Mesenchymal stem cell (in vitro differentiated cells and primary cell): ENCODE measurements around the gene TRAF3IP1. TPM values are rescaled to one million over a fixed set of nuclear protein-coding genes. Genes with fewer than 3 reads are reported as not detected.
A peak's percentile ranks its signal among the peaks of the same experiment; 100 is the strongest.
"Not testable (repeated sequence)": the region's sequence is repeated elsewhere in the genome, so short reads cannot be mapped to it uniquely, and the experiment has no call there.

ENCODE experiments used
- DNase-seq: peaks from one replicate; pipeline ENCODE4 v3.0.0-alpha.2; 2013
- H2AFZ ChIP-seq: one replicate; pipeline ENCODE4 v1.6.1; 2013; ENCODE audit warnings: low read depth, mild to moderate bottlenecking, control low read depth, inconsistent platforms, low read length, moderate library complexity
- H2AK5ac ChIP-seq: 2 replicates; pipeline ENCODE4 v1.6.1; 2013; ENCODE audit warnings: low read length, moderate library complexity, mild to moderate bottlenecking, inconsistent platforms; ENCODE audit not compliant: severe bottlenecking
- H2BK120ac ChIP-seq: one replicate; pipeline ENCODE4 v1.6.1; 2013; ENCODE audit warnings: low read depth, mild to moderate bottlenecking, inconsistent platforms, low read length, moderate library complexity
- H2BK12ac ChIP-seq, 2 experiments: one replicate each; pipeline ENCODE4 v1.6.1; 2013; ENCODE audit warnings: inconsistent platforms in 2 of 2, low read length in 2 of 2, mild to moderate bottlenecking in 2 of 2, moderate library complexity in 2 of 2, control low read depth in 1 of 2
- H2BK15ac ChIP-seq: one replicate; pipeline ENCODE4 v1.6.1; 2013; ENCODE audit warnings: mild to moderate bottlenecking, low read depth, inconsistent platforms; ENCODE audit not compliant: poor library complexity, severe bottlenecking
- H2BK5ac ChIP-seq: 2 replicates; pipeline ENCODE4 v1.6.1; 2013; ENCODE audit warnings: low read depth, mild to moderate bottlenecking, low read length, control low read depth, inconsistent platforms; ENCODE audit not compliant: poor library complexity, severe bottlenecking
- H3K14ac ChIP-seq, 2 experiments: one replicate each; pipeline ENCODE4 v1.6.1; 2013; ENCODE audit warnings: inconsistent platforms in 2 of 2, low read length in 2 of 2, control low read depth in 1 of 2, mild to moderate bottlenecking in 1 of 2, moderate library complexity in 1 of 2
- H3K18ac ChIP-seq, 2 experiments: one replicate each; pipeline ENCODE4 v1.6.1; 2013; ENCODE audit warnings: inconsistent platforms in 2 of 2, low read length in 2 of 2, control low read depth in 1 of 2, low read depth in 1 of 2, mild to moderate bottlenecking in 1 of 2
- H3K23ac ChIP-seq, 2 experiments: one replicate each; pipeline ENCODE4 v1.6.1; 2013; ENCODE audit warnings: inconsistent platforms in 2 of 2, low read length in 2 of 2, mild to moderate bottlenecking in 2 of 2, moderate library complexity in 2 of 2, control low read depth in 1 of 2
- H3K27ac ChIP-seq: 2 replicates; pipeline ENCODE4 v1.5.1; 2013; ENCODE audit warnings: mild to moderate bottlenecking, moderate library complexity, low read length, control low read depth, inconsistent platforms; ENCODE audit not compliant: poor library complexity, severe bottlenecking
- H3K27me3 ChIP-seq, 2 experiments: 2 replicates each; pipeline versions ENCODE4 v1.6.1 to v1.7.0; 2013; ENCODE audit warnings: low read length in 2 of 2, mild to moderate bottlenecking in 2 of 2, moderate library complexity in 2 of 2, control low read depth in 1 of 2, inconsistent platforms in 1 of 2; ENCODE audit not compliant: control insufficient read depth in 1 of 2, insufficient read depth in 1 of 2
- H3K36me3 ChIP-seq, 2 experiments: 2 replicates each; pipeline versions ENCODE4 v1.6.1 to v1.7.0; 2013; ENCODE audit warnings: low read length in 2 of 2, control low read depth in 1 of 2, inconsistent platforms in 1 of 2, low read depth in 1 of 2, mild to moderate bottlenecking in 1 of 2; ENCODE audit not compliant: insufficient read depth in 2 of 2, control insufficient read depth in 1 of 2
- H3K4ac ChIP-seq, 2 experiments: one replicate each; pipeline ENCODE4 v1.6.1; 2013; ENCODE audit warnings: inconsistent platforms in 2 of 2, low read length in 2 of 2, mild to moderate bottlenecking in 2 of 2, moderate library complexity in 2 of 2, control low read depth in 1 of 2, low read depth in 1 of 2
- H3K4me1 ChIP-seq: 2 replicates; pipeline ENCODE4 v1.6.1; 2013; ENCODE audit warnings: low read depth, low read length, control low read depth; ENCODE audit not compliant: control insufficient read depth, insufficient read depth
- H3K4me2 ChIP-seq: 2 replicates; pipeline ENCODE4 v1.6.1; 2013; ENCODE audit warnings: low read length, mild to moderate bottlenecking, inconsistent platforms; ENCODE audit not compliant: poor library complexity, severe bottlenecking
- H3K4me3 ChIP-seq, 2 experiments: 2 replicates each; pipeline versions ENCODE4 v1.5.1 to v1.7.0; 2013; ENCODE audit warnings: low read length in 2 of 2, mild to moderate bottlenecking in 2 of 2, control low read depth in 1 of 2, low read depth in 1 of 2; ENCODE audit not compliant: insufficient read depth in 1 of 2
- H3K79me1 ChIP-seq: replicated peaks from 2 replicates; pipeline ENCODE4 v1.6.1; 2013; ENCODE audit warnings: mild to moderate bottlenecking, control low read depth, low read length, inconsistent platforms; ENCODE audit not compliant: poor library complexity, severe bottlenecking
- H3K9ac ChIP-seq: 2 replicates; pipeline ENCODE4 v1.7.0; 2013; ENCODE audit warnings: mild to moderate bottlenecking, low read length, moderate library complexity
- H3K9me3 ChIP-seq: 2 replicates; pipeline ENCODE4 v1.7.0; 2013; ENCODE audit warnings: mild to moderate bottlenecking, low read length; ENCODE audit not compliant: control insufficient read depth
- H4K8ac ChIP-seq: one replicate; pipeline ENCODE4 v1.6.1; 2013; ENCODE audit warnings: inconsistent platforms, mild to moderate bottlenecking, low read length, moderate library complexity
- H4K91ac ChIP-seq: one replicate; pipeline ENCODE4 v1.6.1; 2013; ENCODE audit warnings: mild to moderate bottlenecking, low read length, inconsistent platforms
- WGBS: methylation state at CpG from one replicate; pipeline ENCODE4 v1.1.7; 2013; ENCODE audit warnings: mixed read lengths; 5-methylcytosine and 5-hydroxymethylcytosine counted together
- polyA plus RNA-seq, 2 experiments: library from polyadenylated mRNA; stranded (reverse); fragments of 200-250 nt; gene quantifications; one replicate each; pipeline ENCODE4 v1.2.3, GENCODE V29; 2013

Gene TRAF3IP1, protein sequence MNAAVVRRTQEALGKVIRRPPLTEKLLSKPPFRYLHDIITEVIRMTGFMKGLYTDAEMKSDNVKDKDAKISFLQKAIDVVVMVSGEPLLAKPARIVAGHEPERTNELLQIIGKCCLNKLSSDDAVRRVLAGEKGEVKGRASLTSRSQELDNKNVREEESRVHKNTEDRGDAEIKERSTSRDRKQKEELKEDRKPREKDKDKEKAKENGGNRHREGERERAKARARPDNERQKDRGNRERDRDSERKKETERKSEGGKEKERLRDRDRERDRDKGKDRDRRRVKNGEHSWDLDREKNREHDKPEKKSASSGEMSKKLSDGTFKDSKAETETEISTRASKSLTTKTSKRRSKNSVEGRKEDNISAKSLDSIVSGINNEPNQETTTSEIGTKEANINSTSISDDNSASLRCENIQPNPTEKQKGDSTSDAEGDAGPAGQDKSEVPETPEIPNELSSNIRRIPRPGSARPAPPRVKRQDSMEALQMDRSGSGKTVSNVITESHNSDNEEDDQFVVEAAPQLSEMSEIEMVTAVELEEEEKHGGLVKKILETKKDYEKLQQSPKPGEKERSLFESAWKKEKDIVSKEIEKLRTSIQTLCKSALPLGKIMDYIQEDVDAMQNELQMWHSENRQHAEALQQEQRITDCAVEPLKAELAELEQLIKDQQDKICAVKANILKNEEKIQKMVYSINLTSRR
- polyA plus RNA-seq (2013, experiment 1 of 2): 15.5 TPM
- polyA plus RNA-seq (2013, experiment 2 of 2): 15.2 TPM

- Histone ChIP-seq H3K4me3 (peak within 1 kb of the TSS; percentile 83 to 88), H4K91ac (no peak within 1 kb of the TSS), H2BK15ac (peak within 1 kb of the TSS; percentile 12), H2BK5ac (no peak within 1 kb of the TSS), H4K8ac (no peak within 1 kb of the TSS), H3K9ac (peak within 1 kb of the TSS; percentile 82), H2AK5ac (no peak within 1 kb of the TSS), H2AFZ (peak within 1 kb of the TSS; percentile 86), H3K23ac (peak within 1 kb of the TSS in 1 of 2 experiments; percentile 96), H3K4me1 (peaks cover 14% of the 10 kb centered on the region), H3K14ac (peak within 1 kb of the TSS; percentile 61 to 62), H2BK12ac (no peak within 1 kb of the TSS), H2BK120ac (no peak within 1 kb of the TSS), H3K27ac (no peak within 1 kb of the TSS), H3K27me3 (peaks cover 3 to 10% of the 10 kb centered on the region in 2 experiments), H3K36me3 (peaks cover 3 to 11% of the 10 kb centered on the region in 2 experiments), H3K4ac (peak within 1 kb of the TSS; percentile 42 to 58), H3K9me3 (no peaks in the 10 kb centered on the region), H3K18ac (peak within 1 kb of the TSS; percentile 71 to 81), H3K79me1 (peaks cover 26% of the 10 kb centered on the region), H3K4me2 (peak within 1 kb of the TSS; percentile 71)
- peak; percentile 91 for DNase-seq
- 2% methylated on average over 41 of the region's 58 CpGs for WGBS
These were observed at the start of gene TRAF3IP1 for GRCh38 chr2:238320246-238320647. Gene TRAF3IP1 (plus strand): TSS chr2:238320518. CDS start chr2:238320663, 145 bp downstream.

DNA sequence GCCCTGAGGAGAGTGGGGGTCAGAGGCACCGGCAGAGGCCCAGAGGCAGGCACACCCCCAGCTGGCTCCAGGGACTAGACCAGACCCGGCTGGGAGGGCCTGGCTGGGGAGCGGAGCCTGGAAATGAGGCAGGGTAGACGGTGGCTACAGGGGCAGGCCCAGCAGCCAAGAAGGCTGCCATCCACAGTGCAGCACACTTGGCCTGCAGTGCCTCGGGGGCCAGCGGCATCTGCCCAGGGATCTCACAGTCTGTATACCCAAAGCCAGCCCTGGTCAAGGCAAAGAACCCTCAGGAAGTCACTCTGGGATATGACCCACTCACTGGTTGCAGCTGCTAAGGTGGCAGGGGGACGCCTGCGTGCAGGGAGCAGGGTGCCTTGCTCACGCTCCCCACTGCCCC, 49.7 kb upstream of the TRAF3IP1 start:
- Histone ChIP-seq H4K8ac (no peak overlapping the region), H3K4me3 (no peak overlapping the region), H3K36me3 (peaks cover 54 to 65% of the 10 kb centered on the region in 2 experiments), H3K4me2 (no peak overlapping the region), H2BK120ac (no peak overlapping the region), H3K4ac (no peak overlapping the region), H2BK15ac (no peak overlapping the region), H3K18ac (no peak overlapping the region), H3K27me3 (no peaks in the 10 kb centered on the region), H2BK12ac (no peak overlapping the region), H2AFZ (no peak overlapping the region), H3K14ac (peak overlapping the region in 1 of 2 experiments; percentile 62), H2BK5ac (no peak overlapping the region), H2AK5ac (no peak overlapping the region), H3K79me1 (peaks cover 6% of the 10 kb centered on the region), H3K23ac (no peak overlapping the region), H4K91ac (peak overlapping the region; percentile 64), H3K4me1 (peaks cover 4% of the 10 kb centered on the region), H3K9me3 (no peaks in the 10 kb centered on the region), H3K9ac (no peak overlapping the region), H3K27ac (no peak overlapping the region)
- WGBS: 92% methylated on average over 9 of the region's 9 CpGs
- DNase-seq: no peak

DNA sequence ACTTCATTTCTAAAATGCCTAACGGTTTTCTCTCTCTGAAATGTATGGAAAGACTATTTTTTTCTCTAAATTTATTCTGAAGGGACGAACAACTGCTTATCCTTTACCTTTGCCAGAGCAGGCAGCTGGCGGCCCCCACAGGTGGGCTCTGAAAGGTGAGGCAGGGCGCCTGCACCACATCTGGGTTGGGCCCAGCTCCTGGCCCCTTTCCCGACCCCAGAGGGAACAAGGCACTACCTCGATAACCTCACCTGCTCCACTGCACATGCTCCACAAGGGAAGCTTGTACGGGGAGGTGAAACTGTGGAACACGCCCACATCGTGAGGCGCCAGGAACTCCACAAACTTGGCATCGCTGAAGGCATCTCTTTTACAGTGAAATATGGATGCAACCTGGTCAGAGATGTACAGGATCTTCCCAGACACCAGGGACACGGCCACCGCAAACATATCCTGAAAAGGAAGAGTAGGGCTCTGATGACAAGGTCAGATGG, 49.2 kb upstream of the TRAF3IP1 start:
- Histone ChIP-seq H2AFZ (no peak overlapping the region), H2BK120ac (no peak overlapping the region), H3K36me3 (peaks cover 57 to 69% of the 10 kb centered on the region in 2 experiments), H4K8ac (no peak overlapping the region), H3K14ac (no peak overlapping the region), H2AK5ac (no peak overlapping the region), H3K79me1 (peaks cover 6% of the 10 kb centered on the region), H2BK15ac (no peak overlapping the region), H3K18ac (no peak overlapping the region), H3K4me2 (no peak overlapping the region), H3K27me3 (no peaks in the 10 kb centered on the region), H4K91ac (peak overlapping the region; percentile 11), H2BK5ac (no peak overlapping the region), H3K9ac (no peak overlapping the region), H3K4me3 (no peak overlapping the region), H2BK12ac (no peak overlapping the region), H3K4ac (no peak overlapping the region), H3K9me3 (no peaks in the 10 kb centered on the region), H3K4me1 (peaks cover 4% of the 10 kb centered on the region), H3K27ac (no peak overlapping the region), H3K23ac (no peak overlapping the region)
- DNase-seq: no peak
- WGBS: 94% methylated on average over 13 of the region's 13 CpGs

DNA sequence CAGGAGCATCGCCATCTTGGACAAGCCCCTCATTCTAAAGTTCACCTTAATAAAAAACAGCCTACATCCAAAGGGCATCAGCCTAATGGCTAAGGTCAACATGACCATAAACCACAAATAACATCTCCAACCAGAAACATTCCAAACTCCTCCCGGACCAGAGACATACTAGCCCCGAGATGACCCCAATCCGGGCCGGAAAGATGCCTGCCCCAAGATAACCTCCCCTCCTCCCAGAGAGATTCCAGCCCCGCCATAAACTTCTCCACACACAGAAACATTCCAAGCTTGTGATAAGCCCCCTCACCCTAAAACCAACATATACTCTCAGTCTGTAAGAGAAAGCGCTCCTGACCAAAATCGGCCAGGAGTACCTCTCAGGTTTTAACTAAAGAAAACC, 48.6 kb upstream of the TRAF3IP1 start:
- H3K27ac ChIP-seq, H4K91ac ChIP-seq, H2BK5ac ChIP-seq, H3K9me3 ChIP-seq, H2BK15ac ChIP-seq, H3K4me3 ChIP-seq, H3K4me2 ChIP-seq, H3K4ac ChIP-seq, H2BK120ac ChIP-seq, H3K23ac ChIP-seq, H3K18ac ChIP-seq, H2BK12ac ChIP-seq, H4K8ac ChIP-seq, H3K4me1 ChIP-seq, H3K9ac ChIP-seq, DNase-seq, H3K79me1 ChIP-seq, H3K27me3 ChIP-seq, H3K14ac ChIP-seq, H2AK5ac ChIP-seq, H2AFZ ChIP-seq: not testable (repeated sequence)
- 32% methylated on average over 8 of the region's 8 CpGs for WGBS
- peaks cover 62 to 74% of the 10 kb centered on the region in 2 experiments for H3K36me3 ChIP-seq
